SK-N-SH (cell line): ENCODE data around the gene RAB26.

Experiments
- CHD2 ChIP-seq: fragments of 150-350 bp; IDR thresholded peaks from 2 replicates; pipeline ENCODE4 v1.6.1; 2018; ENCODE audit warnings: low read length; ENCODE audit not compliant: partially characterized antibody
- EZH2phosphoT487 ChIP-seq: fragments of 200-600 bp; sonication (generic); IDR thresholded peaks from 2 replicates; pipeline ENCODE4 v1.6.1; 2017; ENCODE audit warnings: low read depth, mixed run types, mild to moderate bottlenecking, antibody characterized with exemption, moderate library complexity, borderline replicate concordance
- POLR2AphosphoS5 ChIP-seq: IDR thresholded peaks from 2 replicates; pipeline ENCODE4 v1.6.1; 2012; ENCODE audit warnings: low read depth, low read length
- RAD21 ChIP-seq: IDR thresholded peaks from 2 replicates; pipeline ENCODE4 v1.6.1; 2012; ENCODE audit warnings: mild to moderate bottlenecking, low read length
- RFX5 ChIP-seq: IDR thresholded peaks from 2 replicates; pipeline ENCODE4 v1.6.1; 2012; ENCODE audit warnings: mild to moderate bottlenecking, improper control_type of control experiment, low read length
- SIN3A ChIP-seq: IDR thresholded peaks from 2 replicates; pipeline ENCODE4 v1.6.1; 2012; ENCODE audit warnings: low read depth, mild to moderate bottlenecking, low read length, moderate library complexity, borderline replicate concordance
- SMC3 ChIP-seq: IDR thresholded peaks from 2 replicates; pipeline ENCODE4 v1.6.1; 2012; ENCODE audit warnings: low read depth, low read length, improper control_type of control experiment
- TF ChIP-seq, protein P1 (sequence below): fragments of 200-600 bp; sonication (generic); IDR thresholded peaks from 2 replicates; pipeline ENCODE4 v1.6.1; 2017; ENCODE audit warnings: antibody characterized with exemption, mild to moderate bottlenecking, moderate library complexity
- TF ChIP-seq, protein P2 (sequence below): IDR thresholded peaks from 2 replicates; pipeline ENCODE4 v1.6.1; 2012; ENCODE audit warnings: mild to moderate bottlenecking, low read depth, low read length, moderate library complexity
- TF ChIP-seq, protein P3 (sequence below): IDR thresholded peaks from 2 replicates; pipeline ENCODE4 v1.4.0; 2012; ENCODE audit warnings: low read depth, borderline replicate concordance

DNA sequence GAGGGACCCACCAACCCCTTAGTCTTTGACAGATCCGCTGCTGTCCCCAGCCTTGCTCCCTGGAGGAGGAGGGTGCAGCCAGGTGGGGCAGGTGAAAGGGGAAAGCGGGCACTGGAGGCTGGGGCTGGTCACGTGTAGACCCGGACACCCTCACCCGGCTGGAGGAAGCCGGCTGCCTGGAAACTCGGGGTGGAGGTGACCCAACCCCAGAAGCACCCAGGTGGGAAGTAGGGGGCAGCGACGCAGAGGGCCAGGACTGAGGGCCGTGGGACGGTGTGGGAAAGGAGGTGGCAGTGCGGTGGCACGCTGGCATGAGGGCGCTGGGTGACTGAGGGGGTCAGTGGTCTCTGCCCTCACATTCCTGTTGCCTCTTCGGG lies 9.8 kb downstream of the RAB26 start:
- TF ChIP-seq, protein P1, sequence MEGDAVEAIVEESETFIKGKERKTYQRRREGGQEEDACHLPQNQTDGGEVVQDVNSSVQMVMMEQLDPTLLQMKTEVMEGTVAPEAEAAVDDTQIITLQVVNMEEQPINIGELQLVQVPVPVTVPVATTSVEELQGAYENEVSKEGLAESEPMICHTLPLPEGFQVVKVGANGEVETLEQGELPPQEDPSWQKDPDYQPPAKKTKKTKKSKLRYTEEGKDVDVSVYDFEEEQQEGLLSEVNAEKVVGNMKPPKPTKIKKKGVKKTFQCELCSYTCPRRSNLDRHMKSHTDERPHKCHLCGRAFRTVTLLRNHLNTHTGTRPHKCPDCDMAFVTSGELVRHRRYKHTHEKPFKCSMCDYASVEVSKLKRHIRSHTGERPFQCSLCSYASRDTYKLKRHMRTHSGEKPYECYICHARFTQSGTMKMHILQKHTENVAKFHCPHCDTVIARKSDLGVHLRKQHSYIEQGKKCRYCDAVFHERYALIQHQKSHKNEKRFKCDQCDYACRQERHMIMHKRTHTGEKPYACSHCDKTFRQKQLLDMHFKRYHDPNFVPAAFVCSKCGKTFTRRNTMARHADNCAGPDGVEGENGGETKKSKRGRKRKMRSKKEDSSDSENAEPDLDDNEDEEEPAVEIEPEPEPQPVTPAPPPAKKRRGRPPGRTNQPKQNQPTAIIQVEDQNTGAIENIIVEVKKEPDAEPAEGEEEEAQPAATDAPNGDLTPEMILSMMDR, result no peak
- TF ChIP-seq POLR2AphosphoS5 (no peak), SMC3 (no peak), SIN3A (no peak), RAD21 (no peak), CHD2 (no peak), EZH2phosphoT487 (no peak), RFX5 (no peak)
- TF ChIP-seq, protein P2, sequence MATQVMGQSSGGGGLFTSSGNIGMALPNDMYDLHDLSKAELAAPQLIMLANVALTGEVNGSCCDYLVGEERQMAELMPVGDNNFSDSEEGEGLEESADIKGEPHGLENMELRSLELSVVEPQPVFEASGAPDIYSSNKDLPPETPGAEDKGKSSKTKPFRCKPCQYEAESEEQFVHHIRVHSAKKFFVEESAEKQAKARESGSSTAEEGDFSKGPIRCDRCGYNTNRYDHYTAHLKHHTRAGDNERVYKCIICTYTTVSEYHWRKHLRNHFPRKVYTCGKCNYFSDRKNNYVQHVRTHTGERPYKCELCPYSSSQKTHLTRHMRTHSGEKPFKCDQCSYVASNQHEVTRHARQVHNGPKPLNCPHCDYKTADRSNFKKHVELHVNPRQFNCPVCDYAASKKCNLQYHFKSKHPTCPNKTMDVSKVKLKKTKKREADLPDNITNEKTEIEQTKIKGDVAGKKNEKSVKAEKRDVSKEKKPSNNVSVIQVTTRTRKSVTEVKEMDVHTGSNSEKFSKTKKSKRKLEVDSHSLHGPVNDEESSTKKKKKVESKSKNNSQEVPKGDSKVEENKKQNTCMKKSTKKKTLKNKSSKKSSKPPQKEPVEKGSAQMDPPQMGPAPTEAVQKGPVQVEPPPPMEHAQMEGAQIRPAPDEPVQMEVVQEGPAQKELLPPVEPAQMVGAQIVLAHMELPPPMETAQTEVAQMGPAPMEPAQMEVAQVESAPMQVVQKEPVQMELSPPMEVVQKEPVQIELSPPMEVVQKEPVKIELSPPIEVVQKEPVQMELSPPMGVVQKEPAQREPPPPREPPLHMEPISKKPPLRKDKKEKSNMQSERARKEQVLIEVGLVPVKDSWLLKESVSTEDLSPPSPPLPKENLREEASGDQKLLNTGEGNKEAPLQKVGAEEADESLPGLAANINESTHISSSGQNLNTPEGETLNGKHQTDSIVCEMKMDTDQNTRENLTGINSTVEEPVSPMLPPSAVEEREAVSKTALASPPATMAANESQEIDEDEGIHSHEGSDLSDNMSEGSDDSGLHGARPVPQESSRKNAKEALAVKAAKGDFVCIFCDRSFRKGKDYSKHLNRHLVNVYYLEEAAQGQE, result no peak
- TF ChIP-seq, protein P3, sequence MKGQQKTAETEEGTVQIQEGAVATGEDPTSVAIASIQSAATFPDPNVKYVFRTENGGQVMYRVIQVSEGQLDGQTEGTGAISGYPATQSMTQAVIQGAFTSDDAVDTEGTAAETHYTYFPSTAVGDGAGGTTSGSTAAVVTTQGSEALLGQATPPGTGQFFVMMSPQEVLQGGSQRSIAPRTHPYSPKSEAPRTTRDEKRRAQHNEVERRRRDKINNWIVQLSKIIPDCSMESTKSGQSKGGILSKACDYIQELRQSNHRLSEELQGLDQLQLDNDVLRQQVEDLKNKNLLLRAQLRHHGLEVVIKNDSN, result no peak
